GM12864 (cell line): Measurements from ENCODE around the gene RIPOR2.

Experiments
- DNase-seq: peaks from one replicate; pipeline ENCODE4 v3.0.0-alpha.2; 2011; ENCODE audit warnings: low read depth
- H3K4me3 ChIP-seq: 2 replicates; pipeline ENCODE4 v1.5.1; 2011; ENCODE audit warnings: mild to moderate bottlenecking, low read depth, low read length, control low read depth
- TF ChIP-seq, protein P1 (sequence below): IDR thresholded peaks from 2 replicates; pipeline ENCODE4 v1.5.1; 2011; ENCODE audit warnings: low read depth, mild to moderate bottlenecking, moderate library complexity, low read length, control low read depth, inconsistent platforms; ENCODE audit errors: missing control alignments

RIPOR2 gene

DNA sequence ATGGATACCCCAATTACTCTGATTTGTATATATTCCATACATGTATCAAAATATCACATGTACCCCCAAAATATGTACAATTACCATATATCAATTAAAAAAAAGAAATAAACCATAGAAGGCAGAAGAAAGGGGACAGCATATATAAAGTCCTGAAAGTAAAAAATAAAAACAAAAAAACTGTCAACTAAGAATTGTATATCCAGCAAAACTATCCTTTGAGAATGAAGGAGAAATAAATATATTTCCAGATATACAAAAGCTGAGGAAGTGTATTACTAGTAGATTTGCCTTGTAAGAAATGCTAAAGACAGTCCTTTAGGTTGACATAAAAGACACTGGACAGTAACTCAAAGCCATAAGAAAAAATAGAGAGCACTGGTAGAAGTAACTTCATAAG lies 9.3 kb upstream of the RIPOR2 start:
- TF ChIP-seq, protein P1, sequence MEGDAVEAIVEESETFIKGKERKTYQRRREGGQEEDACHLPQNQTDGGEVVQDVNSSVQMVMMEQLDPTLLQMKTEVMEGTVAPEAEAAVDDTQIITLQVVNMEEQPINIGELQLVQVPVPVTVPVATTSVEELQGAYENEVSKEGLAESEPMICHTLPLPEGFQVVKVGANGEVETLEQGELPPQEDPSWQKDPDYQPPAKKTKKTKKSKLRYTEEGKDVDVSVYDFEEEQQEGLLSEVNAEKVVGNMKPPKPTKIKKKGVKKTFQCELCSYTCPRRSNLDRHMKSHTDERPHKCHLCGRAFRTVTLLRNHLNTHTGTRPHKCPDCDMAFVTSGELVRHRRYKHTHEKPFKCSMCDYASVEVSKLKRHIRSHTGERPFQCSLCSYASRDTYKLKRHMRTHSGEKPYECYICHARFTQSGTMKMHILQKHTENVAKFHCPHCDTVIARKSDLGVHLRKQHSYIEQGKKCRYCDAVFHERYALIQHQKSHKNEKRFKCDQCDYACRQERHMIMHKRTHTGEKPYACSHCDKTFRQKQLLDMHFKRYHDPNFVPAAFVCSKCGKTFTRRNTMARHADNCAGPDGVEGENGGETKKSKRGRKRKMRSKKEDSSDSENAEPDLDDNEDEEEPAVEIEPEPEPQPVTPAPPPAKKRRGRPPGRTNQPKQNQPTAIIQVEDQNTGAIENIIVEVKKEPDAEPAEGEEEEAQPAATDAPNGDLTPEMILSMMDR, result no peak
- H3K4me3 ChIP-seq, result no peak overlapping the region
- DNase-seq, result no peak

DNA sequence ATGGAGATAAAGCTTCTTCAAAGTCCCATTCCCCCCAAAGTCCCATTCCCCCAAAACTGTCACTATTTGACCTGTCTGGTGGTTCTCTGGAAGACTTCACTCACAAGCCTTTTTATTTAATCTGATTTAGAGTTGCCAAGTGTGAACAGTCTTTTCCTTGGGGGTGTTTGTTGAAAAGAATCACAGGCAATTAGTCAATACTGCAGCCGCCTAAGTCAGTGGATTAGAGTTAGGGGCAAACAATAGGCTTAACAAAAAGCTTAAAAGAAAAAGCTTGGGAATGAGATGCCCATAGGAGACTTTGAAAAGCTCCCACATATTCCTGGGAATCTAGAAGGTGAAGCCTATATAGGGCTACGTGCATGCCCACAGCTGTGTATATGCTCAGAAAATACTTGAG lies 8.0 kb upstream of the RIPOR2 start:
- DNase-seq, result no peak
- no peak overlapping the region for H3K4me3 ChIP-seq
- TF ChIP-seq, protein P1, result no peak

- peak overlapping the region; percentile 41; the same call in 1 of the 2 replicates for H3K4me3 ChIP-seq
- no peak for DNase-seq
- TF ChIP-seq, protein P1, result no peak
These were observed 4.7 kb upstream of the RIPOR2 start for GRCh38 chr6:24940311-24940917.

DNA sequence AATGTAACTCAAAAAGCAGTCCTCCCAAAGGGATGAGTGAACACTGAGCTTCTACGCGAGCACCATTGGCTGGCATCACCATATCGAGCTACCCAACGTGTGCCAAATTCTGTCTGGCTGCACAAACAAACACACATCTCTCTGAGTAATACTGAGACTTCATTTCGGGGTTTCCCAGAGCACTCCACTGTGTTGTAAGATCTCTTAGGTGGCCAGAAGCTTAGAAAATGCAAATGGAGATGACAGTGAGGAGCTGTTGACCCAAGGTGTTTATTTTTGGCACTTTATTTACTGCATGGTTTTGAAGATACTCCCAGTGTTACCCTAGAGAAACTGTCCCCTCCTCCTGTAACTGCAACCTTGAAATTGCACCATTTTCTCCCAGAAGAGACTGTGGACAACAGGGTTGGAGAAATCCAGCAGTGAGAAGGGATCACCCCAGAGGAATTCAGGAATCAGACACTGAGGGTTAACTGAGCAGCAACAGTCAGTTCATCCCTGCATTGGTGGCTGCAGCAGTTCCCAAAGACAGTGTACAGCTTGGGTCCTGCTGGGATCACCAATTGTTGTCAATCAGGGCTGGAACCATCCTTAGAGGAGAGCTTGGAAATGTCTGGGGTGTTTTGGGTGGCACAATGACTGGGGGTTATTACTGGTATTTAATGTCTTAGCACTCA lies 1.0 kb upstream of the RIPOR2 start:
- TF ChIP-seq, protein P1, result no peak
- DNase-seq, result peak; percentile 94
- H3K4me3 ChIP-seq, result peak overlapping the region; percentile 66

DNA sequence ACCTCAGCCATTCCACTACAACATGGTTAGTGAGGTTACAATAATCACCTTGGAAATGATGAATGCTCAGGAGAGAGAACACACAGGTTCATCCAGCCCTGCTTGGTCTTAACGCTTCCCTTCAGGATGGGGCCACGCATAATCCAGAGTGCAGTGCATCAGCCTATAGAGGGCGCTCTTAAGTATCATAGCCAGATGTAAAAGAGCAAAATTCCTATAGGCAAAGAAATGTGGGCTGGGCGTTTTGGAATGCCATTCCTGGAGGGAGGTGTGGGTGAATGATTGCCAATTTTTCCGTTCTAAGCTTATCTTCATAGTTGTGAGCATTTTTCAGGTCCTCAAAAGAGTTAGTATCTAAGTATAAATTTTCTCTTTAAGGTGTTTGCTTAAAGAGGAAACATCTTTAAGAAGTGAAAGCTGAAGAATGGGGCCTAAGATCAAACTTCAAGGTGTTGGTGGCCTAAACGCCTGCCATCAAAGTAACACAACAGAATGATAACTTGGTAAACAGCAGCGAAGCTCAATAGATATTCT lies 1.8 kb downstream of the RIPOR2 start:
- TF ChIP-seq, protein P1, result peak; percentile 89
- DNase-seq, result no peak

DNA sequence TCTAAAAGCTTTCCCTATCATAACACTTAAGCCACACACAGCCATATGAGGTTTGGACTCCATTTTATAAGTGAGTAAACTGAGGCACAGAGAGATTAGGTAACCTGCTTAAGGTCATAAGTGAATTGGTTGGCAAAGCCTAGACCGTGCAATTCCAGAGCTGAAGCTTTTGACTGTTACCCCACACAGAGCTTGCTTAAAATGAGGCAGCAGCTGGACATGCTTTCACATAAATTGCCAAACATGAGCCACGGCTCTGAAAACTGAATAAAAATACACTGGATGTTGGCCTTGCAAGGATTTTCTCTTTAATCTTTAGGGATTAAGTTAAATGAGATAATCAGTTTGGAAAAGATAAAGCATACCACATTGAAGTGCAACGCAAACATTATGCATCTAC lies 2.5 kb downstream of the RIPOR2 start:
- TF ChIP-seq, protein P1, result no peak
- no peak for DNase-seq
- H3K4me3 ChIP-seq, result peak overlapping the region; percentile 66

More for the DNA sequence above, 1.8 kb downstream of the RIPOR2 start:
- H3K4me3 ChIP-seq, result peak overlapping the region; percentile 66
